WTC11 (cell line): Measurements from ENCODE around the gene EEF1A1.

ENCODE experiments used
- AFF4 ChIP-seq: sonication (generic); formaldehyde crosslinking; IDR thresholded peaks from 2 replicates; pipeline ENCODE4 v1.8.1; 2023; ENCODE audit warnings: mild to moderate bottlenecking, missing genetic modification reagents, borderline replicate concordance
- ARID4B ChIP-seq: sonication (generic); formaldehyde crosslinking; IDR thresholded peaks from 2 replicates; pipeline ENCODE4 v1.8.0; 2023; ENCODE audit warnings: missing genetic modification reagents, mild to moderate bottlenecking, borderline replicate concordance
- CTCF ChIP-seq: fragments of 200-600 bp; IDR thresholded peaks from 2 replicates; pipeline ENCODE4 v1.8.0; 2022; ENCODE audit warnings: antibody characterized with exemption
- KAT7 ChIP-seq: sonication (generic); formaldehyde crosslinking; IDR thresholded peaks from 2 replicates; pipeline ENCODE4 v1.8.1; 2023; ENCODE audit warnings: missing genetic modification reagents, mild to moderate bottlenecking, borderline replicate concordance
- MAX ChIP-seq: sonication (generic); formaldehyde crosslinking; IDR thresholded peaks from 2 replicates; pipeline ENCODE4 v1.8.0; 2022; ENCODE audit warnings: mild to moderate bottlenecking, missing genetic modification reagents
- NFYB ChIP-seq: sonication (generic); formaldehyde crosslinking; conservative IDR thresholded peaks from 2 replicates; pipeline ENCODE4 v1.8.0; 2022; ENCODE audit warnings: low read depth, missing genetic modification reagents
- NR3C1 ChIP-seq: sonication (generic); formaldehyde crosslinking; conservative IDR thresholded peaks from 2 replicates; pipeline ENCODE4 v1.8.1; 2023; ENCODE audit warnings: low read depth, mild to moderate bottlenecking, missing genetic modification reagents
- RELA ChIP-seq: sonication (generic); formaldehyde crosslinking; IDR thresholded peaks from 2 replicates; pipeline ENCODE4 v1.8.1; 2022; ENCODE audit warnings: missing genetic modification reagents, mild to moderate bottlenecking, borderline replicate concordance
- USF2 ChIP-seq: sonication (generic); formaldehyde crosslinking; IDR thresholded peaks from 2 replicates; pipeline ENCODE4 v1.8.1; 2023; ENCODE audit warnings: mild to moderate bottlenecking, missing genetic modification reagents, moderate library complexity

- TF ChIP-seq USF2 (no peak), CTCF (no peak), KAT7 (CRISPR knock-in tag) (no peak), RELA (CRISPR knock-in tag) (no peak), NR3C1 (CRISPR knock-in tag) (no peak), NFYB (CRISPR knock-in tag) (no peak), ARID4B (CRISPR knock-in tag) (no peak), MAX (CRISPR knock-in tag) (no peak), AFF4 (CRISPR knock-in tag) (no peak)
Measured at GRCh38 chr6:73509851-73510250, 11.0 kb downstream of the EEF1A1 start.
